ENCODE measurements around the gene FBXW11. TPM values are rescaled to one million over a fixed set of nuclear protein-coding genes. Genes with fewer than 3 reads are reported as not detected.

Gene FBXW11
- total RNA-seq, 1 experiment from 2014 or later: 34.9 TPM

DNA sequence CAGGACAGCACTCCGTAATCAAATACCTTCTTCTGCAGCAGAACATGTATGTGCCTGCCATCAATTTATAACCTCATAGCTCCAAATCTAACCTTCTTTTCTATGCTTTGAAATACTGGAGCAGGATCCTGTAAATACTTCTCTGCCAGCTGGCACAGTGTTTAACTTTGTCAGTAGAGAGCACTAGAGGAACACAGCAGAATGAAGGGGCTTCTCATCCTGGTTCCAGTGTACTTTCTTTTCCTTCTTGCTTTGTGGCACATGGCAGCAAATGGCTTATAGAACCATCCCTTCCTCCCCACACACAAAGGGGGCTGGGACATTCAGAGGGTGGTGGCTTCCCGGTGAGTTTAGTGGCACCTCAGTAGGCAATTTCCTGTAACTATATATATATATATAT lies 3.8 kb upstream of the FBXW11 start:
- POLR2A ChIA-PET (ENCODE audit: low non-redundant PET): no interaction called here
- Histone ChIP-seq H3K27ac (ENCODE audit: low read depth, low read length, poor library complexity, severe bottlenecking) (no peak overlapping the region), H3K27me3 (replicated peaks; ENCODE audit: insufficient read depth, low read depth, low read length, poor library complexity) (no peaks in the 10 kb centered on the region), H3K4me1 (ENCODE audit: insufficient read depth, low read length, poor library complexity, severe bottlenecking) (peaks cover 5% of the 10 kb centered on the region), H3K36me3 (ENCODE audit: insufficient read depth, low read length, poor library complexity, severe bottlenecking) (no peaks in the 10 kb centered on the region), H3K4me3 (ENCODE audit: low read depth, low read length, poor library complexity, severe bottlenecking) (no peak overlapping the region), H3K9me3 (ENCODE audit: low read depth, low read length, poor library complexity, severe bottlenecking) (no peaks in the 10 kb centered on the region)
- TF ChIP-seq CTCF (conservative IDR thresholded peaks at IDR 0.05; ENCODE audit: low read depth, low read length) (0 out of 2 replicates have a peak, but pooled peaks have one; percentile 20), EZH2 (IDR thresholded peaks at IDR 0.05; ENCODE audit: borderline replicate concordance, low read depth, low read length, poor library complexity, severe bottlenecking) (no peak)
- CTCF ChIA-PET: no interaction called here
- peak; percentile 25 for DNase-seq (ENCODE audit: low spot score)
- intact Hi-C loops (cut with micrococcal nuclease; ENCODE audit: unreplicated experiment): no loop called here
- BruUV-seq (replicated peaks): no TSS peak

GRCh38 chr5:172009536-172010270 lies 3.3 kb upstream of the FBXW11 start:
- intact Hi-C loops (cut with micrococcal nuclease; ENCODE audit: unreplicated experiment): loop anchor here (5.0 to 10.0 kb wide), 2 partner anchors 95 to 178 kb away; partner anchors contain the start of gene STK10
- no peaks in the 10 kb centered on the region for H3K9me3 ChIP-seq (ENCODE audit: low read depth, low read length, poor library complexity, severe bottlenecking)
- TF ChIP-seq EZH2 (IDR thresholded peaks at IDR 0.05; ENCODE audit: borderline replicate concordance, low read depth, low read length, poor library complexity, severe bottlenecking) (no peak), CTCF (conservative IDR thresholded peaks at IDR 0.05; ENCODE audit: low read depth, low read length) (no peak)
- CTCF ChIA-PET: no interaction called here
- no TSS peak for BruUV-seq (replicated peaks)
- peaks cover 8% of the 10 kb centered on the region for H3K4me1 ChIP-seq (ENCODE audit: insufficient read depth, low read length, poor library complexity, severe bottlenecking)
- no peaks in the 10 kb centered on the region for H3K27me3 ChIP-seq (replicated peaks; ENCODE audit: insufficient read depth, low read depth, low read length, poor library complexity)
- H3K4me3 ChIP-seq (ENCODE audit: low read depth, low read length, poor library complexity, severe bottlenecking): no peak overlapping the region
- H3K27ac ChIP-seq (ENCODE audit: low read depth, low read length, poor library complexity, severe bottlenecking): no peak overlapping the region
- no peaks in the 10 kb centered on the region for H3K36me3 ChIP-seq (ENCODE audit: insufficient read depth, low read length, poor library complexity, severe bottlenecking)
- DNase-seq (ENCODE audit: low spot score): no peak
- POLR2A ChIA-PET (ENCODE audit: low non-redundant PET): no interaction called here

DNA sequence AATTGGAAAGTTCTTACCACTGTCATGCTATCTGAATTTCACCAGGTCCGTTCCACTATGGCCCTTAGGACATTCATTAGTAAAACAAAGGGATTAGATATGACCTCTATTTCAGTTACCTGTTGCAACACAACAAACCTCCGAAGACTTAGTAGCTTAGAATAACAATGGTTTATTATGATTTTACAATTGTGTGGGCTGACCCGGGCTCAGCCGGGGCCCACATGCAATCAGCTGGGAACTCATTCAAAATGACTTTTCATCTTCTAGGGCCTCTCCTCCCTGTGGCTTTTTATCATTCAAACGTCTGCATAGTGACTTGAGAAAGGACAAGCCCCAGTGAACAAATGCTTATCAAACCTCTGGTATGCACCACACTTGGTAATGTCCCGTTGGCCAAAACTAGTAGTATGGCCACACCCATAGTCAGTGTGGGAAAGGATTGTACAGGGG lies 2.3 kb upstream of the FBXW11 start:
- Histone ChIP-seq H3K9me3 (ENCODE audit: low read depth, low read length, poor library complexity, severe bottlenecking) (no peaks in the 10 kb centered on the region), H3K27me3 (replicated peaks; ENCODE audit: insufficient read depth, low read depth, low read length, poor library complexity) (no peaks in the 10 kb centered on the region), H3K36me3 (ENCODE audit: insufficient read depth, low read length, poor library complexity, severe bottlenecking) (no peaks in the 10 kb centered on the region), H3K4me1 (ENCODE audit: insufficient read depth, low read length, poor library complexity, severe bottlenecking) (peaks cover 11% of the 10 kb centered on the region), H3K4me3 (ENCODE audit: low read depth, low read length, poor library complexity, severe bottlenecking) (no peak overlapping the region), H3K27ac (ENCODE audit: low read depth, low read length, poor library complexity, severe bottlenecking) (no peak overlapping the region)
- DNase-seq (ENCODE audit: low spot score): no peak
- ChIA-PET CTCF (no interaction called here), POLR2A (ENCODE audit: low non-redundant PET) (no interaction called here)
- BruUV-seq (replicated peaks): no TSS peak
- no peak for TF ChIP-seq CTCF (conservative IDR thresholded peaks at IDR 0.05; ENCODE audit: low read depth, low read length)
- intact Hi-C loops (cut with micrococcal nuclease; ENCODE audit: unreplicated experiment): loop anchor here (5.0 to 10.0 kb wide), 2 partner anchors 94 to 179 kb away; partner anchors contain the start of gene STK10
